ENCODE data around the gene SHB. TPM values are rescaled to one million over a fixed set of nuclear protein-coding genes. Genes with fewer than 3 reads are reported as not detected.
A peak's percentile ranks its signal among the peaks of the same experiment; 100 is the strongest.

The SHB gene
- total RNA-seq, 1 experiment from 2014 or later = 20.7 TPM

- CTCF ChIA-PET = no interaction called here
These were observed 57.0 kb downstream of the SHB start for GRCh38 chr9:38011991-38012390.

DNA sequence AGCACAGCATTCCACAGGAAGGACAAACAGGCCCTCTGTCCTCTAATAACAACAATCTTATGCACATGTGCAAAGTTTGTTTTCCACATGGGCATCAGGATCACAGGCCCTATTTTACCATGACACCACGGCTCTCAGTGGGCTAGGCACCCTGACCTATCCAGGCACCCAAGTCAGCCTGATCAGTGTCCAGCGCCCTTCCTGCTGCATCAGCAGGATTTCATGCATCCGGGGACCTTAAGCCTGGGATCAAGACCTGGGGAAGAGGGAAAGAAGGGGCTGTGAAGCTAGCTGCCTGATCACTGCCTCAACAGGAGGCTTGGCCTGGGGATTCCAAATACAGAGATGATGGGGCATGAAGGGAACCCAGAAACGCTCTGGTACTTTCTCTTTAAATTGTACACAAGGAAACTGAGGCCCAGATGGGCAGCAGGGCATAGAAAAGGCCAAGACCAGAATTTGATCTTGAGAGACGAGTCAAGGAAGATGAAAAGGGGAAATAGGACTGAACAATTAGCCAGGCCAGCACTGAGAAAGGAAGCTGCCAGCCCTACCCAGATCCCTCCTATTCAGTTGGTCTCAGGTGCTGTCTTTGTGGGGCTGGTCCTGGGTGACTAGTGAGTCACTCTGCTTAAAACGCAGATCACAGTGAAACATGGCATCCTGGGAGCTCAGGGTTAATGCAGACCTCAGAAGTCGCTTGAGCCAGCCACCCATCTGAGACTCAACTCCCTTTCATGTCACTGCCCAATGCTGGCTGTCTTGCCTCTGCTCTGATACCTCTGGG lies 57.9 kb downstream of the SHB start:
- H3K9me3 ChIP-seq (ENCODE audit: low read depth, low read length, poor library complexity, severe bottlenecking) = no peaks in the 10 kb centered on the region
- H3K4me1 ChIP-seq (ENCODE audit: insufficient read depth, low read length, poor library complexity, severe bottlenecking) = peaks cover 21% of the 10 kb centered on the region
- no peak for TF ChIP-seq EZH2 (IDR thresholded peaks at IDR 0.05; ENCODE audit: borderline replicate concordance, low read depth, low read length, poor library complexity, severe bottlenecking)
- TF ChIP-seq CTCF (conservative IDR thresholded peaks at IDR 0.05; ENCODE audit: low read depth, low read length) = no peak
- BruUV-seq (replicated peaks) = no TSS peak
- intact Hi-C loops (cut with micrococcal nuclease; ENCODE audit: unreplicated experiment) = no loop called here
- H3K36me3 ChIP-seq (ENCODE audit: insufficient read depth, low read length, poor library complexity, severe bottlenecking) = no peaks in the 10 kb centered on the region
- H3K4me3 ChIP-seq (ENCODE audit: low read depth, low read length, poor library complexity, severe bottlenecking) = no peak overlapping the region
- H3K27me3 ChIP-seq (replicated peaks; ENCODE audit: insufficient read depth, low read depth, low read length, poor library complexity) = no peaks in the 10 kb centered on the region
- CTCF ChIA-PET = no interaction called here
- no peak overlapping the region for H3K27ac ChIP-seq (ENCODE audit: low read depth, low read length, poor library complexity, severe bottlenecking)
- DNase-seq (ENCODE audit: low spot score) = no peak
- POLR2A ChIA-PET (ENCODE audit: low non-redundant PET) = no interaction called here

More at GRCh38 chr9:38011991-38012390, 57.0 kb downstream of the SHB start:
- Histone ChIP-seq H3K4me1 (ENCODE audit: insufficient read depth, low read length, poor library complexity, severe bottlenecking) (peaks cover 29% of the 10 kb centered on the region), H3K9me3 (ENCODE audit: low read depth, low read length, poor library complexity, severe bottlenecking) (no peaks in the 10 kb centered on the region), H3K36me3 (ENCODE audit: insufficient read depth, low read length, poor library complexity, severe bottlenecking) (no peaks in the 10 kb centered on the region), H3K27ac (ENCODE audit: low read depth, low read length, poor library complexity, severe bottlenecking) (no peak overlapping the region), H3K4me3 (ENCODE audit: low read depth, low read length, poor library complexity, severe bottlenecking) (no peak overlapping the region), H3K27me3 (replicated peaks; ENCODE audit: insufficient read depth, low read depth, low read length, poor library complexity) (no peaks in the 10 kb centered on the region)
- intact Hi-C loops (cut with micrococcal nuclease; ENCODE audit: unreplicated experiment) = no loop called here
- POLR2A ChIA-PET (ENCODE audit: low non-redundant PET) = no interaction called here
- no peak for DNase-seq (ENCODE audit: low spot score)
- TF ChIP-seq EZH2 (IDR thresholded peaks at IDR 0.05; ENCODE audit: borderline replicate concordance, low read depth, low read length, poor library complexity, severe bottlenecking) (no peak), CTCF (conservative IDR thresholded peaks at IDR 0.05; ENCODE audit: low read depth, low read length) (no peak)
- BruUV-seq (replicated peaks) = no TSS peak

DNA sequence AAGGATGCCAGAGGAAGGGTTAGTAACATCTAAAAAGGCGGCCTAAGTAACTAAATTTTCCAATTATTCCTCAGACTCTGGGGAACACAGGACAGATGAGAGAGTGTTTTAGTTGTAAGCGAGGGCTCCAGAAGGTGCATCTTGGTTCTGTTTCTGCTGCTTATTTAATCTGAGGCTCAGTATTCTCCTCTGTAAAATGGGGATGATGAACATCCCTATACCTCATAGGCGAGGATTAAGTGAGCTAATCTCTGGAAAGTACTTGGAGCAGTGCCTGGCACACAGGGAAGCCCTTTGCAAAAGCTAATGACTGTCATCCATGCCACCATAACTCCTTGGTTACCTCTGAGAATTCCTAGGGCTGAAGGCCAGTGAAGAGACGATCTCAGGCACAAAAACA lies 59.0 kb downstream of the SHB start:
- CTCF ChIA-PET = no interaction called here
- H3K27ac ChIP-seq (ENCODE audit: low read depth, low read length, poor library complexity, severe bottlenecking) = peak overlapping the region; percentile 75
- H3K36me3 ChIP-seq (ENCODE audit: insufficient read depth, low read length, poor library complexity, severe bottlenecking) = no peaks in the 10 kb centered on the region
- no peak overlapping the region for H3K4me3 ChIP-seq (ENCODE audit: low read depth, low read length, poor library complexity, severe bottlenecking)
- POLR2A ChIA-PET (ENCODE audit: low non-redundant PET) = no interaction called here
- H3K27me3 ChIP-seq (replicated peaks; ENCODE audit: insufficient read depth, low read depth, low read length, poor library complexity) = no peaks in the 10 kb centered on the region
- DNase-seq (ENCODE audit: low spot score) = no peak
- intact Hi-C loops (cut with micrococcal nuclease; ENCODE audit: unreplicated experiment) = no loop called here
- no peaks in the 10 kb centered on the region for H3K9me3 ChIP-seq (ENCODE audit: low read depth, low read length, poor library complexity, severe bottlenecking)
- peaks cover 21% of the 10 kb centered on the region for H3K4me1 ChIP-seq (ENCODE audit: insufficient read depth, low read length, poor library complexity, severe bottlenecking)
- BruUV-seq (replicated peaks) = no TSS peak
- TF ChIP-seq CTCF (conservative IDR thresholded peaks at IDR 0.05; ENCODE audit: low read depth, low read length) (no peak), EZH2 (IDR thresholded peaks at IDR 0.05; ENCODE audit: borderline replicate concordance, low read depth, low read length, poor library complexity, severe bottlenecking) (no peak)

Data from A673 (cell line).